ENCODE measurements around the gene SH3PXD2A.
"Not testable (repeated sequence)": the region's sequence is repeated elsewhere in the genome, so short reads cannot be mapped to it uniquely, and the experiment has no call there.

SH3PXD2A gene

GRCh38 chr10:103633846-103634245 lies 221.5 kb downstream of the SH3PXD2A start:
- no peak for DNase-seq

- not testable (repeated sequence) for DNase-seq
Measured at GRCh38 chr10:103632871-103633270, 222.5 kb downstream of the SH3PXD2A start.

GRCh38 chr10:103632247-103632642 lies 223.1 kb downstream of the SH3PXD2A start:
- DNase-seq: no peak

GRCh38 chr10:103630156-103630555 lies 225.2 kb downstream of the SH3PXD2A start:
- DNase-seq: no peak

- no peak for DNase-seq
Measured at GRCh38 chr10:103629581-103629980, 225.8 kb downstream of the SH3PXD2A start.

GRCh38 chr10:103627893-103628292 lies 227.5 kb downstream of the SH3PXD2A start:
- no peak for DNase-seq

GRCh38 chr10:103627111-103627892 lies 228.1 kb downstream of the SH3PXD2A start:
- DNase-seq: no peak

GRCh38 chr10:103626178-103626577 lies 229.2 kb downstream of the SH3PXD2A start:
- no peak for DNase-seq

GRCh38 chr10:103622935-103623574 lies 232.3 kb downstream of the SH3PXD2A start:
- no peak for DNase-seq

- DNase-seq: no peak
Measured at GRCh38 chr10:103622286-103622685, 233.1 kb downstream of the SH3PXD2A start.

- no peak for DNase-seq
Measured at GRCh38 chr10:103621783-103622125, 233.6 kb downstream of the SH3PXD2A start.

- no peak for DNase-seq
Measured at GRCh38 chr10:103620891-103621782, 234.2 kb downstream of the SH3PXD2A start.

GRCh38 chr10:103620352-103620740 lies 235.0 kb downstream of the SH3PXD2A start:
- DNase-seq: no peak

GRCh38 chr10:103619424-103620351 lies 235.7 kb downstream of the SH3PXD2A start:
- DNase-seq: no peak

GRCh38 chr10:103618575-103619423 lies 236.6 kb downstream of the SH3PXD2A start:
- DNase-seq: no peak

GRCh38 chr10:103617602-103618385 lies 237.6 kb downstream of the SH3PXD2A start:
- DNase-seq: no peak

- DNase-seq: no peak
Measured at GRCh38 chr10:103616705-103617601, 238.4 kb downstream of the SH3PXD2A start.

- no peak for DNase-seq
Measured at GRCh38 chr10:103614306-103615158, 240.8 kb downstream of the SH3PXD2A start.
